GM12891 (cell line): ENCODE results near the gene ZSCAN25.

Experiments used
- POLR2A ChIP-seq: IDR thresholded peaks from 2 replicates; pipeline ENCODE4 v1.6.1; 2011; ENCODE audit warnings: low read depth, low read length, control low read depth
- POLR2AphosphoS5 ChIP-seq: IDR thresholded peaks from 2 replicates; pipeline ENCODE4 v1.6.1; 2011; ENCODE audit warnings: low read depth, low read length, control low read depth
- TAF1 ChIP-seq: IDR thresholded peaks from 2 replicates; pipeline ENCODE4 v1.6.1; 2011; ENCODE audit warnings: low read depth, low read length, control low read depth

DNA sequence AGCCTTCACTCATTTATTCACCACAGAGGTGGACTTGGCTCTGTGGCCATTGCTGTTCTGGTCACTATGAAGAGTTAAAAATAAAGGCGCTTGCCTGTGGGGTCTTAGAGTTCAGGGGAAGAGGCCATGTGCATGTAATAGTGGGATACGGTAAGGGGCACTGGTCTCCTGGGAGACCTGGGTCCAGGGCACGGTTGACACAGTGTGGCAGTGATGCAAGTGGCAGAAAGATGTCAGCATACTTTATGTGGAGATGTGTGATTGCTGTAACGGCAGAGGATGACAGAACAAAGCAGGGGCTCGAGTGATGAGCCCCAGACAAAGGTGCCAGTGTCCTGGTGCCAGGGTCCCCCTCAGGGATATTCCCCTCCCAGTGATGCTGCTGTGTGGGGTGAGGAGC is 8.6 kb downstream of the ZSCAN25 start:
- TF ChIP-seq POLR2A (no peak), POLR2AphosphoS5 (no peak), TAF1 (no peak)
